Measurements from ENCODE around the gene SERBP1. TPM values are rescaled to one million over a fixed set of nuclear protein-coding genes. Genes with fewer than 3 reads are reported as not detected.
A peak's percentile ranks its signal among the peaks of the same experiment; 100 is the strongest.

Gene SERBP1
- total and polyA plus RNA-seq, 7 experiments from 2014 or later: 108 to 282 (median 151) TPM

DNA sequence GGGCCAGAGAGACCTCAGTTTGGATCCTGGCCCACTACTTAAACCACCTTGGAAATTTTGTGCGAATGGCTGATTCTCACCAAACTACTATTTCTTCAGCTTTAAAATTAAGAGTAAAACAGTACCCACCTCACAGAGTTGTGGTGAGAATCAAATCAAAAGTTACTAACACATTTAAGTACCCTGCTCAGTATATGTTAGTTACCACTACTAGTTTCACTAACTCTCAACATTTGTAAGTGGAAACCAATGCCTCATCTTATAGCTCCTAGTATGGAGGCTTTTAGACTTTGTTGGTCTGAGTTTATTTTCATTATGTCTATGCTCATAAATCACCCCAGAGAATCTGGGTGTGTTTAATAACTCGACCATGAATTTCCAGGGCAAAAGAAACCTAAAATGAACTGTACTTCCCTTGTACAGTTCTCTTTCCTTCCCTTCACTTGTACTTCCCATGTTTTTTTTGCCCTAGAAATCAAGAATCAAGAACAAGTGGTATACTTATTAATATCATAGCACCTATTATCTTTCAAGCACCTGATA is 11.6 kb upstream of the SERBP1 start:
- Mint-ChIP-seq H3K36me3 (no peaks in the 10 kb centered on the region), H3K4me3 (no peak overlapping the region), H3K27me3 (peaks cover 0 to 3% (median 0%) of the 10 kb centered on the region in 5 donors), H3K9me3 (no peaks in the 10 kb centered on the region), H3K27ac (peak overlapping the region in 1 of 9 donors; percentile 21), H3K4me1 (peaks cover 0 to 7% (median 0%) of the 10 kb centered on the region in 7 donors)
- ChIA-PET POLR2A (interaction anchor here (1.0 kb wide), 1 partner anchor 10 kb away, joined by 4 read pairs; no protein-coding TSS in a partner anchor), CTCF (interaction anchor here (0.6 kb wide), 2 partner anchors 84 to 223 kb away, joined by 5 to 10 read pairs; no protein-coding TSS in a partner anchor)
- Histone ChIP-seq H3K27me3 (ENCODE audit: control insufficient read depth in 2 of 2, insufficient read depth in 2 of 2, low read length in 2 of 2) (no peaks in the 10 kb centered on the region), H3K4me3 (ENCODE audit: low read length) (no peak overlapping the region), H3K4me1 (ENCODE audit: control insufficient read depth in 2 of 2, insufficient read depth in 2 of 2, low read length in 2 of 2) (no peaks in the 10 kb centered on the region), H3K9me3 (ENCODE audit: control insufficient read depth in 2 of 3, low read length in 3 of 3) (no peaks in the 10 kb centered on the region), H3K27ac (ENCODE audit: low read depth, low read length) (no peak overlapping the region), H3K36me3 (ENCODE audit: control insufficient read depth in 2 of 3, insufficient read depth in 3 of 3, low read length in 3 of 3) (no peaks in the 10 kb centered on the region)
- DNase-seq (no peak), ATAC-seq (no peak)
- intact Hi-C loops (cut with micrococcal nuclease): no loop called here

DNA sequence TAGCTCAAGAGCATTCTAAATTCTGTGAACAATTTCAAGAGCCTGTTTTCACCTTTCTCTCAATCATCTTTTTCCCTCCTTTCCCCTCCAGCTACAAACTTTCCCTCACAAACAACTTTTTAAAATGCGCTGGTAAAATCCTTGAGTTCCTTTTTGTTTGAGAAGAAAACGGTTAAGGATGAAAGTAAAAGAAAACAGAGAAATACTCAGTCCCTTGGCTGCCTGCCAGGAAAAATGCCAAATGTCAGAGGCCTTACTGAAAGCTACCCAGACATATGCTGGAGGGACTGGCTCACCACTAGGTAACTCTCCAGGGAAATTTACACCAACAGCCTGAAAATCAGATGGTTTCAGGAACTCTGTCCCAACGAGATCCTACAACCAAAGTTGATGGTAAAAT is 11.0 kb upstream of the SERBP1 start:
- H3K36me3 ChIP-seq (ENCODE audit: control insufficient read depth in 2 of 3, insufficient read depth in 3 of 3, low read length in 3 of 3): no peaks in the 10 kb centered on the region
- DNase-seq (peak in 1 of 9 donors; percentile 19), ATAC-seq (no peak)
- intact Hi-C loops (cut with micrococcal nuclease): no loop called here
- H3K36me3 Mint-ChIP-seq: no peaks in the 10 kb centered on the region
- H3K4me3 Mint-ChIP-seq: no peak overlapping the region
- no peaks in the 10 kb centered on the region for H3K4me1 ChIP-seq (ENCODE audit: control insufficient read depth in 2 of 2, insufficient read depth in 2 of 2, low read length in 2 of 2)
- H3K9me3 Mint-ChIP-seq: no peaks in the 10 kb centered on the region
- peaks cover 0 to 4% (median 0%) of the 10 kb centered on the region in 7 donors for H3K4me1 Mint-ChIP-seq
- no peak overlapping the region for H3K4me3 ChIP-seq (ENCODE audit: low read length)
- no peaks in the 10 kb centered on the region for H3K9me3 ChIP-seq (ENCODE audit: control insufficient read depth in 2 of 3, low read length in 3 of 3)
- ChIA-PET CTCF (interaction anchor here (0.6 kb wide), 1 partner anchor 223 kb away, joined by 5 read pairs; no protein-coding TSS in a partner anchor), POLR2A (no interaction called here)
- H3K27me3 ChIP-seq (ENCODE audit: control insufficient read depth in 2 of 2, insufficient read depth in 2 of 2, low read length in 2 of 2): no peaks in the 10 kb centered on the region
- no peak overlapping the region for H3K27ac ChIP-seq (ENCODE audit: low read depth, low read length)
- H3K27ac Mint-ChIP-seq: peak overlapping the region in 1 of 9 donors; percentile 21
- H3K27me3 Mint-ChIP-seq: peaks cover 0 to 3% (median 0%) of the 10 kb centered on the region in 5 donors

DNA sequence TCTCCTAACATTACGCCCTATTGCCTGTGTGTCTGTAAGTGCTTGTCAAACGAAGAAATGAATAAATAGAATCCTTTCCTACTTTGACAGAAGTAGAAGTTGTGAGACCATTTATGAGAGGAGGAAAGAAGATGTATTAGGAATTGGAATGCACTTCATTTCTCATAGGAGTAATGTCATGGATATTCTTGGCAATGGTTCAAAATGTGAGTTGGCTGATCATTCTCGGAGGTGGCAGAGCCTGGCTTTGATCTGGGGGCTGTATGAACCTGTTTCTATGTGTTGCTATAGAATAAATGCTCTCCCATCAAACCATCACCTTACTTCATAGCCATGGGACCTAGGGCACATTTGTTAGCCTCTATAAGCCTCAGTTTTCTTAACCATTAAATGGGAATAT is 10.1 kb upstream of the SERBP1 start:
- Histone ChIP-seq H3K4me1 (ENCODE audit: control insufficient read depth in 2 of 2, insufficient read depth in 2 of 2, low read length in 2 of 2) (no peaks in the 10 kb centered on the region), H3K27me3 (ENCODE audit: control insufficient read depth in 2 of 2, insufficient read depth in 2 of 2, low read length in 2 of 2) (no peaks in the 10 kb centered on the region), H3K9me3 (ENCODE audit: control insufficient read depth in 2 of 3, low read length in 3 of 3) (no peaks in the 10 kb centered on the region), H3K27ac (ENCODE audit: low read depth, low read length) (no peak overlapping the region), H3K36me3 (ENCODE audit: control insufficient read depth in 2 of 3, insufficient read depth in 3 of 3, low read length in 3 of 3) (no peaks in the 10 kb centered on the region), H3K4me3 (ENCODE audit: low read length) (no peak overlapping the region)
- Mint-ChIP-seq H3K4me3 (no peak overlapping the region), H3K36me3 (no peaks in the 10 kb centered on the region), H3K27ac (peak overlapping the region in 1 of 9 donors; percentile 21), H3K27me3 (peaks cover 0 to 3% (median 0%) of the 10 kb centered on the region in 5 donors), H3K4me1 (peaks cover 0 to 4% (median 0%) of the 10 kb centered on the region in 7 donors), H3K9me3 (no peaks in the 10 kb centered on the region)
- CTCF ChIA-PET: no interaction called here
- intact Hi-C loops (cut with micrococcal nuclease): no loop called here
- no peak for ATAC-seq
- no peak for DNase-seq
- POLR2A ChIA-PET: no interaction called here

DNA sequence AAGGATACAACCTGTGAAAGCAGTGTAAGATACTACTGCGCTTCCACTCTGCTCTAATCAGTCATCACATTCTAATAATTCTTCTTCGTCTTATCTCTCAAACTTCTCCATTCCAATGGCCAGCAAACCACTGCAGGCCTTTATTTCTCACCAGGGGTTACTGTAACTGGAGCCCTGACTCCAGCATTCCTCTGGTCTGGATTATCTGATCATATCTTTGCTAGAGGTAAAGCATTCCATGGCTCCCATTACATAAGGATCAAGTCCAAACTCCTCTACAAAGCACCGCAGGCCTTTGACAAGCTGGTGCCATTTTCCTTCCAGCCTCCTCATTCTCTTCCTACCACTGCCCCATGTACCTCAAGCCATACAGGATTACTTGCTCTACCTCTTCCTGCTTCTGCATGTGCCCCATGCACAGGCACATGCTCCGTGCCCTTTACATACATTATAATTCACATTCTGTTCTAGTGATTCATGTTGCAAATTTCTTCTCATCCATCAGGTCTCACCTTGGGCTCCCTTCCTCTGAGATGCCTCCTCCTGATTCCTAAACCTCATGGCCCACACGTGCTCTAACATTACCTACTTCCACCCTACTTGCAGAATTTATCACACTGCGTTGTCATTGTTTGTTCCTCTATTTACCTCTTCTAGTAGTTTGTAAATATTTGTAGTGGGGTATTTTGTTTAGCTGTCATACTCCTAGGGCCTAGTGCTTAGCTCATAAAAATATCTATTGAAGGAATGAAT is 9.3 kb upstream of the SERBP1 start:
- DNase-seq (no peak), ATAC-seq (no peak)
- peaks cover 0 to 11% (median 4%) of the 10 kb centered on the region in 7 donors for H3K4me1 Mint-ChIP-seq
- POLR2A ChIA-PET: no interaction called here
- Histone ChIP-seq H3K4me3 (ENCODE audit: low read length) (no peak overlapping the region), H3K27me3 (ENCODE audit: control insufficient read depth in 2 of 2, insufficient read depth in 2 of 2, low read length in 2 of 2) (no peaks in the 10 kb centered on the region), H3K36me3 (ENCODE audit: control insufficient read depth in 2 of 3, insufficient read depth in 3 of 3, low read length in 3 of 3) (no peaks in the 10 kb centered on the region), H3K4me1 (ENCODE audit: control insufficient read depth in 2 of 2, insufficient read depth in 2 of 2, low read length in 2 of 2) (no peaks in the 10 kb centered on the region), H3K27ac (ENCODE audit: low read depth, low read length) (no peak overlapping the region), H3K9me3 (ENCODE audit: control insufficient read depth in 2 of 3, low read length in 3 of 3) (no peaks in the 10 kb centered on the region)
- H3K9me3 Mint-ChIP-seq: no peaks in the 10 kb centered on the region
- H3K4me3 Mint-ChIP-seq: no peak overlapping the region
- intact Hi-C loops (cut with micrococcal nuclease): loop anchor here (10.0 kb wide), 2 partner anchors 1105 to 1165 kb away; no protein-coding TSS in a partner anchor
- H3K27me3 Mint-ChIP-seq: peaks cover 0 to 3% (median 0%) of the 10 kb centered on the region in 5 donors
- CTCF ChIA-PET: no interaction called here
- H3K27ac Mint-ChIP-seq: no peak overlapping the region
- no peaks in the 10 kb centered on the region for H3K36me3 Mint-ChIP-seq

DNA sequence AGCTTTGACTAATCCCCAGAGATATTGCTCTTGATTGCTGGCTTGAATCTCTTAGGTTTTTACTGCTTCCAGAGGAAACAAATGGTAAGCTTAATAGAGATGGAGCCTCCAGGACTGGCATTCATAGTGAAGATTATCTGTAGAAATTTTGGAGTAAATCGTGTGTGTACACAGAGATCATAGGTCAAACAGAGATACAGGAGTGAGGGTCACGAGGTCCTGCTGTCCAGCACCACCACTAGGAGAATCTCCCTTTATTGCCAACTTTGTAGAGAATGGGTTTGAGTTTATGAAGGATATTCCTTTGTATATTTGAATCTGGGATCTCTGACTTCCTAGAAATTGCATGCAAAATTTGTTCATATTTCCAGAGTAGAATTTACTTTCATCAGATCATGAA is 7.8 kb upstream of the SERBP1 start:
- H3K4me3 ChIP-seq (ENCODE audit: low read length): no peak overlapping the region
- Mint-ChIP-seq H3K36me3 (no peaks in the 10 kb centered on the region), H3K27me3 (no peaks in the 10 kb centered on the region), H3K4me1 (peaks cover 0 to 24% (median 17%) of the 10 kb centered on the region in 7 donors), H3K4me3 (no peak overlapping the region), H3K9me3 (no peaks in the 10 kb centered on the region), H3K27ac (peak overlapping the region in 1 of 9 donors; percentile 10)
- no peaks in the 10 kb centered on the region for H3K36me3 ChIP-seq (ENCODE audit: control insufficient read depth in 2 of 3, insufficient read depth in 3 of 3, low read length in 3 of 3)
- H3K9me3 ChIP-seq (ENCODE audit: control insufficient read depth in 2 of 3, low read length in 3 of 3): no peaks in the 10 kb centered on the region
- ChIA-PET POLR2A (no interaction called here), CTCF (no interaction called here)
- H3K4me1 ChIP-seq (ENCODE audit: control insufficient read depth in 2 of 2, insufficient read depth in 2 of 2, low read length in 2 of 2): no peaks in the 10 kb centered on the region
- no peak for DNase-seq
- H3K27me3 ChIP-seq (ENCODE audit: control insufficient read depth in 2 of 2, insufficient read depth in 2 of 2, low read length in 2 of 2): no peaks in the 10 kb centered on the region
- intact Hi-C loops (cut with micrococcal nuclease): loop anchor here (10.0 kb wide), 2 partner anchors 1103 to 1163 kb away; no protein-coding TSS in a partner anchor
- ATAC-seq: no peak
- no peak overlapping the region for H3K27ac ChIP-seq (ENCODE audit: low read depth, low read length)

DNA sequence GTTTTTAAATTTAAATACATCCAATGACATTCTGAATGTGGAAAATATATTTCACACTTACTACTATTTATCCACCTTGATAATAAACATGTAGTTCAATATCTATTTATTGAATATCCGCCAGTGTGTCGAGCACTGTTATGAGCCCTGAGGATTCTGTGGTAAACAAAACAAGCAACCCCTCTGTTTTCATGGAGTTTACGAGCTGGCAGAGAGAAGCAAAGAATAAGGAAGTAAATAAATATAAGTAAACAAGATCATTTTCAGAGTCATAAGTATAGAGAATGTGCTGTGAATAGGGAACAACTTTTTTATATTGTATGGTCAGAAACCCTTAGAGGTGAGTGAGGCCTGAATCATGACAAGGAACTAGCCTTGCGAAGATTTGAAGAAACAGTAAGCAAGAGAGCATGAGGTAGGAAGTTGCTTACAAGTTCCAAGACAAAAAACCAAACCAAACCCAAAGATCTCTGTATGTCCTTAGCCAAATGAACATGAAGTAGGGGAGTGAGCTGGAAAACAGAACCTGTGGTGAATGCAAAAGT is 6.4 kb upstream of the SERBP1 start:
- Histone ChIP-seq H3K36me3 (ENCODE audit: control insufficient read depth in 2 of 3, insufficient read depth in 3 of 3, low read length in 3 of 3) (no peaks in the 10 kb centered on the region), H3K27me3 (ENCODE audit: control insufficient read depth in 2 of 2, insufficient read depth in 2 of 2, low read length in 2 of 2) (no peaks in the 10 kb centered on the region), H3K4me1 (ENCODE audit: control insufficient read depth in 2 of 2, insufficient read depth in 2 of 2, low read length in 2 of 2) (peaks cover under 1 to 4% of the 10 kb centered on the region in 2 donors), H3K4me3 (ENCODE audit: low read length) (no peak overlapping the region), H3K9me3 (ENCODE audit: control insufficient read depth in 2 of 3, low read length in 3 of 3) (no peaks in the 10 kb centered on the region), H3K27ac (ENCODE audit: low read depth, low read length) (no peak overlapping the region)
- intact Hi-C loops (cut with micrococcal nuclease): loop anchor here (10.0 kb wide), 2 partner anchors 1102 to 1162 kb away; no protein-coding TSS in a partner anchor
- no peak for ATAC-seq
- no peak overlapping the region for H3K4me3 Mint-ChIP-seq
- H3K9me3 Mint-ChIP-seq: no peaks in the 10 kb centered on the region
- peaks cover 6 to 35% (median 27%) of the 10 kb centered on the region in 7 donors for H3K4me1 Mint-ChIP-seq
- H3K36me3 Mint-ChIP-seq: no peaks in the 10 kb centered on the region
- ChIA-PET CTCF (no interaction called here), POLR2A (interaction anchor here (0.6 kb wide), 1 partner anchor 47 kb away, joined by 3 read pairs; no protein-coding TSS in a partner anchor)
- no peaks in the 10 kb centered on the region for H3K27me3 Mint-ChIP-seq
- H3K27ac Mint-ChIP-seq: no peak overlapping the region
- no peak for DNase-seq

Measured in naive thymus-derived CD4-positive, alpha-beta T cell (primary cell).